ENCODE data around the gene FAM174B. TPM values are rescaled to one million over a fixed set of nuclear protein-coding genes. Genes with fewer than 3 reads are reported as not detected.
A peak's percentile ranks its signal among the peaks of the same experiment; 100 is the strongest.

The FAM174B gene
- total and polyA plus RNA-seq, 2 experiments from 2014 or later, result 17.8 to 34.9 TPM

DNA sequence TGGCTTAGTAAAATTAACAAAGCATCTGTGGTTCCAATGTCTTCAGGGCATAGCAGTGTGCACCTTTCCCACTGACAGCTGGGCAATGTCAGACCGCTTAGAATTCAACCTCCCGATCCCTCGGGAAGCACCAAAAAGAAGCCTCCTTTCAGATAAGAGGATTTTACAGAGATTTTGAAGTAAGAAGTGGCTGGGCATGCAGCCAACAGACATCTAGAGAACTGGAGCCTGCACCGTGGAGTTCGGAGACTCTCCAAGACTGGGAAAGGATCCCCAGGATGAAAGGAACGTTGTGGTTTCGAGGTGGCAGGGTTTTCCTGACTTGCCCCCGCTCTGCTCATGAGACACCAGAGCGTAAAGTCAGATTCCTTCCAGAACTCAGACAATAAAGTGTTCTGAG, 5.3 kb downstream of the FAM174B start:
- H2AFZ ChIP-seq, result no peak overlapping the region
- peaks cover 72% of the 10 kb centered on the region for H3K79me2 ChIP-seq
- WGBS (ENCODE audit: low lambda C conversion rate, missing lambda C conversion rate), result 34% methylated on average over 9 of the region's 9 CpGs
- no peaks in the 10 kb centered on the region for H4K20me1 ChIP-seq (ENCODE audit: insufficient read depth, poor library complexity, severe bottlenecking)
- no peak overlapping the region for H3K4me3 ChIP-seq
- H3K9me3 ChIP-seq (ENCODE audit: low read depth), result no peaks in the 10 kb centered on the region
- peak overlapping the region; percentile 38 for H3K4me2 ChIP-seq
- no peak for TF ChIP-seq EZH2 (IDR thresholded peaks at IDR 0.05; ENCODE audit: borderline replicate concordance)
- TF ChIP-seq, protein P1, sequence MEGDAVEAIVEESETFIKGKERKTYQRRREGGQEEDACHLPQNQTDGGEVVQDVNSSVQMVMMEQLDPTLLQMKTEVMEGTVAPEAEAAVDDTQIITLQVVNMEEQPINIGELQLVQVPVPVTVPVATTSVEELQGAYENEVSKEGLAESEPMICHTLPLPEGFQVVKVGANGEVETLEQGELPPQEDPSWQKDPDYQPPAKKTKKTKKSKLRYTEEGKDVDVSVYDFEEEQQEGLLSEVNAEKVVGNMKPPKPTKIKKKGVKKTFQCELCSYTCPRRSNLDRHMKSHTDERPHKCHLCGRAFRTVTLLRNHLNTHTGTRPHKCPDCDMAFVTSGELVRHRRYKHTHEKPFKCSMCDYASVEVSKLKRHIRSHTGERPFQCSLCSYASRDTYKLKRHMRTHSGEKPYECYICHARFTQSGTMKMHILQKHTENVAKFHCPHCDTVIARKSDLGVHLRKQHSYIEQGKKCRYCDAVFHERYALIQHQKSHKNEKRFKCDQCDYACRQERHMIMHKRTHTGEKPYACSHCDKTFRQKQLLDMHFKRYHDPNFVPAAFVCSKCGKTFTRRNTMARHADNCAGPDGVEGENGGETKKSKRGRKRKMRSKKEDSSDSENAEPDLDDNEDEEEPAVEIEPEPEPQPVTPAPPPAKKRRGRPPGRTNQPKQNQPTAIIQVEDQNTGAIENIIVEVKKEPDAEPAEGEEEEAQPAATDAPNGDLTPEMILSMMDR (IDR thresholded peaks at IDR 0.05; ENCODE audit: poor library complexity), result no peak
- no peak for TF ChIP-seq EZH2phosphoT487 (IDR thresholded peaks at IDR 0.05; ENCODE audit: low read depth, severe bottlenecking, unreplicated experiment)
- no peaks in the 10 kb centered on the region for H3K36me3 ChIP-seq (replicated peaks; ENCODE audit: insufficient read depth, low read depth)
- peaks cover 24% of the 10 kb centered on the region for H3K4me1 ChIP-seq (ENCODE audit: insufficient read depth)
- H3K27me3 ChIP-seq, result no peaks in the 10 kb centered on the region
- DNase-seq (ENCODE audit: low spot score), result peak; percentile 49
- H3K27ac ChIP-seq, result no peak overlapping the region
- H3K9me2 ChIP-seq (replicated peaks; ENCODE audit: insufficient read depth), result no peaks in the 10 kb centered on the region

DNA sequence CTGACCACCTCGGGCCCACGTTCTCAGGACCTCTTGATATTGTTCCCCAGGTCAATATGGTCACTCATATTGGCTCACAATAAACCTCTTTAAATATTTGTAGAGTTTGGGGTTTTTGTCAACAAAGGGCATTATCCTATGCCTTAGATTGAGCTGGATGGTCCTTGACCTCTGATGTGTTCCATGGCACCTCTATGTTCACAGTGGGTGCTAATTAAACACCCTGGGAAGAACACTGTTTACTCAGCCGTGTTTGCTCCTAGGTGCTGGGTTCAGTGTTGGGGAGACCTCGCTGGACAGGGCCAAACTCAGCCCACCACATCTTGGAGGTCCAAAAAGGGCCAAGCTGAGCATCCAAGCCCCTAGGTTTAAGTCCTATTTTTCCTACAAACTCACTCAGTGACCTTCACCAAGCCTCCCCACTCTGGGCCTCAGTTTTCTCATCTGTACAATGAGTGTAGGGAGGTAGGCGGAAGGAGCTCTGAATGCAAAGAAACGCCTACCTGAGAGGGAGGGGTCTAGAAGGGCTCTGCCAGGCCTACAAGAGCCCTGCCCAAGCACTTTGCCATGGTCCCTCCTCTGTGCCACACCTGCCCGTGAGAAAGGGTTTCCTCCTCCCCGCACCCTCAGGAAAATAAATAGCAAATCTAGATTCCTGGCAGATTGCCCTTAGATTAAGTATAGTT, 7.2 kb downstream of the FAM174B start:
- TF ChIP-seq EZH2 (IDR thresholded peaks at IDR 0.05; ENCODE audit: borderline replicate concordance) (no peak), EZH2phosphoT487 (IDR thresholded peaks at IDR 0.05; ENCODE audit: low read depth, severe bottlenecking, unreplicated experiment) (no peak)
- TF ChIP-seq, protein P1 (IDR thresholded peaks at IDR 0.05; ENCODE audit: poor library complexity), result no peak
- no peak overlapping the region for H3K4me3 ChIP-seq
- no peaks in the 10 kb centered on the region for H3K9me3 ChIP-seq (ENCODE audit: low read depth)
- 38% methylated on average over 8 of the region's 8 CpGs for WGBS (ENCODE audit: low lambda C conversion rate, missing lambda C conversion rate)
- H3K4me2 ChIP-seq, result peak overlapping the region; percentile 30
- H3K4me1 ChIP-seq (ENCODE audit: insufficient read depth), result peaks cover 30% of the 10 kb centered on the region
- H3K9me2 ChIP-seq (replicated peaks; ENCODE audit: insufficient read depth), result no peaks in the 10 kb centered on the region
- no peaks in the 10 kb centered on the region for H3K36me3 ChIP-seq (replicated peaks; ENCODE audit: insufficient read depth, low read depth)
- H3K27me3 ChIP-seq, result no peaks in the 10 kb centered on the region
- DNase-seq (ENCODE audit: low spot score), result no peak
- no peak overlapping the region for H2AFZ ChIP-seq
- peaks cover 81% of the 10 kb centered on the region for H3K79me2 ChIP-seq
- peak overlapping the region; percentile 73 for H3K27ac ChIP-seq
- H4K20me1 ChIP-seq (ENCODE audit: insufficient read depth, poor library complexity, severe bottlenecking), result no peaks in the 10 kb centered on the region

DNA sequence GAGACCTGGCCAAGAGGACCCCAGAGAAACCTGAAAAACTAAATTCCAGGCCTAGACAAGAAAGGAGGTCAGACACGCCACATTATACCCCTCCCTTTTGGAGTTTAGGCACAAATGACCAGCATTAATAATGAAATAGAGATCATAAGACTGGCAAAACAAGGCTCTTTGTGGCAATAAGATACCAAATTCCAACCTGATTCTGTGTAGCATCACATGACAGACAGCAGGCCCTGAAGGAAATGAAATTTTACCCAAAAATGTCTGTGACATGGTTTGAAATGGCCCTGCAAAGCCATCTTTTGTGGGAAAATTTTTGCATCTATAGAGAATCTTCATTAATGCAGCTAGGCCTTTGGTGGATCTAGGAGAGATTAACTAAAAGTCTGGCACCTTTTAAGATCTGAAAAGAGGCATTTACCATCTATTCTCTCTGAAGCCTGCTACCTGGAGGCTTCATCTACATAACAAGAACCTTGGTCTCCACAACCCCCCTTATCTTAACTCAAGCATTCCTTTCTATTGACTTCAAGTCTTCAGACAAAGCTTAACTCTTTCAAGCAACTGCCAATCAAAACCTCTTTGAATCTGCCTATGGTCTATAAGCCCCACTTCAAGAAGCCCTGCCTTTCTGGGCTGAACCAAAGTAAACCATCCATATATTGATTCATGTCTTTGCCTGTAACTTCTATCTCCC, 8.0 kb downstream of the FAM174B start:
- H3K27ac ChIP-seq, result peak overlapping the region; percentile 74
- 100% methylated on average over 1 of the region's 1 CpG for WGBS (ENCODE audit: low lambda C conversion rate, missing lambda C conversion rate)
- H3K4me2 ChIP-seq, result peak overlapping the region; percentile 30

More for the DNA sequence above, 8.0 kb downstream of the FAM174B start:
- Histone ChIP-seq H3K27me3 (no peaks in the 10 kb centered on the region), H3K9me3 (ENCODE audit: low read depth) (no peaks in the 10 kb centered on the region), H3K9me2 (replicated peaks; ENCODE audit: insufficient read depth) (no peaks in the 10 kb centered on the region), H4K20me1 (ENCODE audit: insufficient read depth, poor library complexity, severe bottlenecking) (no peaks in the 10 kb centered on the region), H3K36me3 (replicated peaks; ENCODE audit: insufficient read depth, low read depth) (no peaks in the 10 kb centered on the region), H3K79me2 (peaks cover 81% of the 10 kb centered on the region), H3K4me1 (ENCODE audit: insufficient read depth) (peaks cover 30% of the 10 kb centered on the region), H2AFZ (no peak overlapping the region), H3K4me3 (no peak overlapping the region)
- DNase-seq (ENCODE audit: low spot score), result no peak
- TF ChIP-seq EZH2 (IDR thresholded peaks at IDR 0.05; ENCODE audit: borderline replicate concordance) (no peak), EZH2phosphoT487 (IDR thresholded peaks at IDR 0.05; ENCODE audit: low read depth, severe bottlenecking, unreplicated experiment) (no peak)
- TF ChIP-seq, protein P1 (IDR thresholded peaks at IDR 0.05; ENCODE audit: poor library complexity), result no peak
